ENCODE results near the gene PTPRG.

PTPRG gene

GRCh38 chr3:62325896-62326295, 764.5 kb downstream of the PTPRG start:
- no peak for DNase-seq

DNA sequence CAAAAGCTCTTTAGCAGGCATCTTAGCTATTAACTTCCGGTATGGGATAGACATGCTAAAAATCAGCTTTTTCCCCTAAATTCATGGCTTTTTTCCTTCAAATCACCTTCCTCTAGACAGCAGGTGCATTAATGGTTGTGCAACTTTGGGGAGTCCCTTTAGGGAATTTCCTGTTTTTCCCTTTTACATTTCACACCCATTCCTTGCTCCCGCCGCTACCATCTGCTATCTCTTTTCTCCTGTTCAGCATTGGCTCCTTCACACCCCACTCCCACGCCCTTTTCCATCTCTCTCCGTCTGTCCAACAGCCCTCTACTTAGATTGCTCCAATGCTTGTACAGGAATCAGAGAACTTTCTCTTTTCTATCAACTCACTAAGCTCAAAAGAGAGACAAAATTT, 768.6 kb downstream of the PTPRG start:
- no peak for DNase-seq

GRCh38 chr3:62332017-62332416, 770.6 kb downstream of the PTPRG start:
- DNase-seq: no peak

DNA sequence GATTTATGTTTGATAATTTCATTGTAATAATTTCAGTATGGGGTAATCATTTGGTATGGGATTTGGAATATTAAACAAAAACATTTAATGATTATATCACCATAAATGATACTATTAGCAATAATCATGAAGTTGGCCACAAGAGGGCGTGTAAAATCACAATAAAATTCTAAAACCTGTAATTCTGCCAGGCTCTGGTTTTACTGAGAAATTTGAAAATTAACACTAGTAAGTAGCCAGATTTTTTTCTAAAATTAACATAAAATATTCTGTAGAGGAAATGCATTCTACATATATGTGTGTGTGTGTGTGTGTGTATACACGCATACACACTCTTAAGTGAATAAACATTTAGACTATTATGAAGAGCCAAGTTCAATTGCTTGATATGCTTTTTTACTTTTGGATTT, 771.5 kb downstream of the PTPRG start:
- peak; percentile 12 to 32 for DNase-seq

DNA sequence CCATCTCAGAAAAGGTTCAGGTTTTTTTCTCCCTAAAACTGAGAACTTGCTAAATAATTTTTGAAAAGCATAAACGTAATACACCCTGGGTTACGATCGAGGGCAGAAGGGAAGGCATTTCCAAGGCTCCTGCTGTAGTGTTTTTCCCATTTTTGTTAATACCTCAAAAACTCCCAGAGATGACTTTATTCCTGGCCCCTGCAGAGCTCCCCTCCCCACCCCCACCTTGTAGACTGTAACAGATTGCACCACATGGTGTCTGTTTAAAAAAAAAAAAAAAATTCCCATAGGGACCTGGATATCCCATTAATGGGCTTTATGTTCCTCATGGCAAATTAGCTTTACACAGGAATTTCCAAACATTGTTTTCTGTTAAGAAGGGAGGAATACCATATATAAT, 773.8 kb downstream of the PTPRG start:
- no peak for DNase-seq

DNA sequence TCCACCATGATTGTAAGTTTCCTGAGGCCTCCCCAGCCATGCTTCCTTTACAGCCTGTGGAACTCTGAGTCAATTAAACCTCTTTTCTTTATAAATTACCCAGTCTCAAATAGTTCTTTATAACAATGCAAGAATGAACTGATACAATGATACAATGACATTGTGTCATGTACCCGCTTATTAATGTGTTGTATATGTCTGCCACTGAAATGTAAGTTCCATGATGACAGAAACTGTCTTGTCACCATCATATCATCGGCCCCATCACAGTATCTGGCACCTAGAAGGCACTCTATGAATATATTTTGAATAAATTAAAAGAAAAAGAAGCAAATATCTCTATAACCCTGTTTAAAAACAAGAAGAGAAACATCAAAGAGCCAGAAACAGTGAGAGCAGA, 782.4 kb downstream of the PTPRG start:
- DNase-seq: no peak
